Gastroesophageal sphincter (tissue), 4 donors: Measurements from ENCODE around the gene FEM1B. TPM values are rescaled to one million over a fixed set of nuclear protein-coding genes. Genes with fewer than 3 reads are reported as not detected.

Source experiments
- ATAC-seq: fragments of 150-250 bp; one replicate; pipeline ENCODE4 v1.9.1; 2016; ENCODE audit warnings: mild to moderate bottlenecking, moderate library complexity
- H3K27ac ChIP-seq, 4 donors: fragments of 200-600 bp; sonication (generic) in 3 of 4; 1 replicate in 3 of 4; 2 replicates in 1 of 4; pipeline ENCODE4 v1.5.1; 2016 to 2019
- H3K27me3 ChIP-seq: fragments of 200-600 bp; sonication (generic); one replicate; pipeline ENCODE4 v1.5.1; 2019
- H3K36me3 ChIP-seq, 2 donors: fragments of 200-600 bp; sonication (generic); one replicate each; pipeline ENCODE4 v1.5.1; 2019; ENCODE audit warnings: control low read depth in 1 of 2
- H3K4me1 ChIP-seq, 3 donors: fragments of 200-600 bp; sonication (generic); 1 replicate in 2 of 3; 2 replicates in 1 of 3; pipeline ENCODE4 v1.5.1; 2016 to 2019; ENCODE audit warnings: control low read depth in 2 of 3
- H3K4me3 ChIP-seq, 2 donors: fragments of 200-600 bp; sonication (generic); one replicate each; pipeline ENCODE4 v1.5.1; 2019; ENCODE audit warnings: mild to moderate bottlenecking in 1 of 2, moderate library complexity in 1 of 2
- H3K9me3 ChIP-seq, 3 donors: fragments of 200-600 bp; sonication (generic); one replicate each; pipeline ENCODE4 v1.5.1; 2017 to 2019; ENCODE audit warnings: control low read depth in 2 of 3
- EP300 ChIP-seq: sonication (generic); formaldehyde crosslinking; IDR thresholded peaks from one replicate; pipeline ENCODE4 v1.6.1; 2017; ENCODE audit warnings: antibody characterized with exemption, mild to moderate bottlenecking
- POLR2A ChIP-seq, 2 donors: fragments of 450-650 bp; IDR thresholded peaks; one replicate each; pipeline ENCODE4 v1.6.1; 2017; ENCODE audit warnings: antibody characterized with exemption in 2 of 2, mild to moderate bottlenecking in 2 of 2, moderate library complexity in 1 of 2
- POLR2AphosphoS5 ChIP-seq: sonication (generic); formaldehyde crosslinking; IDR thresholded peaks from one replicate; pipeline ENCODE4 v1.6.1; 2017; ENCODE audit warnings: antibody characterized with exemption
- WGBS, 2 donors: methylation state at CpG; one replicate each; pipeline ENCODE4 v1.1.5; 2018; ENCODE audit warnings: low coverage in 1 of 2; 5-methylcytosine and 5-hydroxymethylcytosine counted together
- total RNA-seq, 4 donors: library from RNA; depleted of rRNA; stranded (reverse); fragments of >200 nt; gene quantifications; one replicate each; pipeline ENCODE4 v1.1.0, GENCODE V29; 2016
- TF ChIP-seq, protein P1 (sequence below), 4 experiments: fragments of 200-600 bp in 2 of 4; fragments of 450-650 bp in 2 of 4; sonication (generic) in 1 of 4; IDR thresholded peaks; one replicate each; pipeline ENCODE4 v1.5.1; 2017 to 2019; ENCODE audit warnings: antibody characterized with exemption in 4 of 4, mild to moderate bottlenecking in 2 of 4, moderate library complexity in 2 of 4

The FEM1B gene
- total RNA-seq, 4 donors from 2014 or later: 64.8 to 71.7 (median 67.5) TPM

DNA sequence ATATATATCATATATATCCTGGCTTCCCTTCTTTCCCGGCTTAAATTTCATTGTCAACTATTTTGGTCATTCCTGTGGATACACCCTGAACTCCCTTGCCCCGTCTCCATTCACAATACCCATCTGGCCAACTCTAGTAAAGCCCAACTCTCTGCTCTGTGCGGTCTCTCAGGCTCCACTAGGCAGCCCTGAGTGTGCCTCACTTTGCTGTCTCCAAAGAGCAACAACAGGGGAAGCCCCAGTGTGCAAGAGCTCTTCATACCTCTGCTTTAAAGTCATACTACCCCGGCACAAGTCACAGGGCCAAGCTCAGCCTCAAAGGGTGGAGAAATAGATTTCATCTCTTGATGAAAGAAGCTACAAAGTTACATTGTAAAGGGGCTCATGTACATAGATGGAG is 18.9 kb upstream of the FEM1B start:
- ATAC-seq: peak; percentile 61
- WGBS, 2 donors: 52 to 60% methylated on average over 2 to 3 of the region's 4 CpGs

DNA sequence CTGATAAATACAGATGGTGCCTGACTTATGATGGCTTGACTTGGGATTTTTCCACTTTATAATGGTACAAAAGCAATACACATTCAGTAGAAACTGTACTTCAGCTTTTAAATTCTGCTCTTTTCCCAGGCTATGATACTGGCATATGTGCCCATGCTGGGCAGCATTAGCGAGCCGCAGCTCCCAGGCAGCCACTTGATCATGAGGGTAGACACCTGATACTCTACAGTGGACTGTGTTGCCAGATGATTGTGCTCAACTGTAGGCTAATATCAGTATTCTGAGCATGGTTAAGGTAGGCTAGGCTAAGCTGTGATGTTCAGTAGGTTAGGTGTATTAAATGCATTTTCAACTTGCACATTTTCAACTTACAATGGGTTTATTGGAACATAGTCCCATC is 17.7 kb upstream of the FEM1B start:
- no peaks in the 10 kb centered on the region for H3K27me3 ChIP-seq
- no peaks in the 10 kb centered on the region for H3K36me3 ChIP-seq
- TF ChIP-seq POLR2AphosphoS5: no peak
- TF ChIP-seq EP300: no peak
- TF ChIP-seq, protein P1, sequence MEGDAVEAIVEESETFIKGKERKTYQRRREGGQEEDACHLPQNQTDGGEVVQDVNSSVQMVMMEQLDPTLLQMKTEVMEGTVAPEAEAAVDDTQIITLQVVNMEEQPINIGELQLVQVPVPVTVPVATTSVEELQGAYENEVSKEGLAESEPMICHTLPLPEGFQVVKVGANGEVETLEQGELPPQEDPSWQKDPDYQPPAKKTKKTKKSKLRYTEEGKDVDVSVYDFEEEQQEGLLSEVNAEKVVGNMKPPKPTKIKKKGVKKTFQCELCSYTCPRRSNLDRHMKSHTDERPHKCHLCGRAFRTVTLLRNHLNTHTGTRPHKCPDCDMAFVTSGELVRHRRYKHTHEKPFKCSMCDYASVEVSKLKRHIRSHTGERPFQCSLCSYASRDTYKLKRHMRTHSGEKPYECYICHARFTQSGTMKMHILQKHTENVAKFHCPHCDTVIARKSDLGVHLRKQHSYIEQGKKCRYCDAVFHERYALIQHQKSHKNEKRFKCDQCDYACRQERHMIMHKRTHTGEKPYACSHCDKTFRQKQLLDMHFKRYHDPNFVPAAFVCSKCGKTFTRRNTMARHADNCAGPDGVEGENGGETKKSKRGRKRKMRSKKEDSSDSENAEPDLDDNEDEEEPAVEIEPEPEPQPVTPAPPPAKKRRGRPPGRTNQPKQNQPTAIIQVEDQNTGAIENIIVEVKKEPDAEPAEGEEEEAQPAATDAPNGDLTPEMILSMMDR (IDR thresholded peaks at IDR 0.05): no peak
- no peak for TF ChIP-seq POLR2A (IDR thresholded peaks at IDR 0.05)
- H3K9me3 ChIP-seq: no peaks in the 10 kb centered on the region
- ATAC-seq: no peak
- H3K4me1 ChIP-seq: peaks cover 0 to 18% (median 3%) of the 10 kb centered on the region in 3 donors
- no peak overlapping the region for H3K4me3 ChIP-seq
- H3K27ac ChIP-seq: no peak overlapping the region
- 80% methylated on average over 2 of the region's 2 CpGs for WGBS, 2 donors

More for the DNA sequence above, 18.9 kb upstream of the FEM1B start:
- peaks cover 0 to 18% (median 3%) of the 10 kb centered on the region in 3 donors for H3K4me1 ChIP-seq
- H3K4me3 ChIP-seq: no peak overlapping the region
- H3K9me3 ChIP-seq: no peaks in the 10 kb centered on the region
- H3K27me3 ChIP-seq: no peaks in the 10 kb centered on the region
- no peak for TF ChIP-seq POLR2A (IDR thresholded peaks at IDR 0.05)
- TF ChIP-seq EP300: no peak
- TF ChIP-seq, protein P1 (IDR thresholded peaks at IDR 0.05): no peak
- TF ChIP-seq POLR2AphosphoS5: no peak
- H3K36me3 ChIP-seq: no peaks in the 10 kb centered on the region
- H3K27ac ChIP-seq: peak overlapping the region in 1 of 4 donors; percentile 14

DNA sequence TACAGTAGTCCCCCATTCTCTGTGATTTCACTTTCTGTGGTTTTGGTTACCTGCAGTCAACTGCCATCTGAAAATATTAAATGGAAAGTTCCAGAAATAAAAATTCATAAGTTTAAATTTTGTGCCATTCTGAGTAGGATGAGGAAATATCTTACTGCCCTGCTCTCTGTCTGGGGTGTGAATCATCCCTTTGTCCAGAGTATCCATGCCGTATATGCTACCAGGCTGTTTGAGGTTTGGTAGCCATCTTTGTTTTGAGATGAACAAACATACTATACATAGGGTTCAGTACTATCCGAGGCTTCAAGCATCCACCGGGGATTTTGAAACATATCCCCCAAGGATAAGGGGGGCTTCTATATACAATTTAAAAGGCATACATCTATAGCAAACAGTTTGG is 16.3 kb upstream of the FEM1B start:
- 84 to 86% methylated on average over 2 to 3 of the region's 3 CpGs for WGBS, 2 donors
- no peak overlapping the region for H3K4me3 ChIP-seq
- no peak overlapping the region for H3K27ac ChIP-seq
- ATAC-seq: no peak
- TF ChIP-seq EP300 (no peak), POLR2AphosphoS5 (no peak), POLR2A (IDR thresholded peaks at IDR 0.05) (no peak)
- TF ChIP-seq, protein P1 (IDR thresholded peaks at IDR 0.05): no peak
- no peaks in the 10 kb centered on the region for H3K36me3 ChIP-seq
- peaks cover 0 to 11% (median 3%) of the 10 kb centered on the region in 3 donors for H3K4me1 ChIP-seq
- no peaks in the 10 kb centered on the region for H3K27me3 ChIP-seq
- no peaks in the 10 kb centered on the region for H3K9me3 ChIP-seq

DNA sequence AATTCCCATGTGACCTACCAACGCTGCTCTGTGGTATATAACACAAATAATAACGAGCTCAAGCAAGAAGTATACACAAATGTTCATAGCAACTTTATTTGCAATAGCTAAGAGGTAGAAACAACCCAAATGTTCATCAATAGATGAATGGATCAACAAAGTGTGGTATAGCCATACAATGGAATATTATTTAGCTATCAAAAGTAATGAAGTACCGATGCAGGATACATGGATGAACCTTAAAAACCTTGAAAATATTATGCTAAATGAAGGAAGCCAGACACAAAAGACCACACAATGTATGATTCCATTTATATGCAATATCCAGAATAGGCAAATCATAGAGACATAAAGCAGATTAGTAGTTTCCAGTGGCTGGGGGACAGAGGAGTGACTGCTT is 15.6 kb upstream of the FEM1B start:
- peaks cover 0 to 4% (median 3%) of the 10 kb centered on the region in 3 donors for H3K4me1 ChIP-seq
- ATAC-seq: no peak
- H3K27ac ChIP-seq: no peak overlapping the region
- TF ChIP-seq POLR2A (IDR thresholded peaks at IDR 0.05) (no peak), EP300 (no peak), POLR2AphosphoS5 (no peak)
- TF ChIP-seq, protein P1 (IDR thresholded peaks at IDR 0.05): no peak
- WGBS, 2 donors: 100% methylated on average over 3 of the region's 3 CpGs; no CpG with 5 or more reads in 1 of the 2 donors
- no peaks in the 10 kb centered on the region for H3K27me3 ChIP-seq
- no peaks in the 10 kb centered on the region for H3K9me3 ChIP-seq
- no peaks in the 10 kb centered on the region for H3K36me3 ChIP-seq
- no peak overlapping the region for H3K4me3 ChIP-seq

DNA sequence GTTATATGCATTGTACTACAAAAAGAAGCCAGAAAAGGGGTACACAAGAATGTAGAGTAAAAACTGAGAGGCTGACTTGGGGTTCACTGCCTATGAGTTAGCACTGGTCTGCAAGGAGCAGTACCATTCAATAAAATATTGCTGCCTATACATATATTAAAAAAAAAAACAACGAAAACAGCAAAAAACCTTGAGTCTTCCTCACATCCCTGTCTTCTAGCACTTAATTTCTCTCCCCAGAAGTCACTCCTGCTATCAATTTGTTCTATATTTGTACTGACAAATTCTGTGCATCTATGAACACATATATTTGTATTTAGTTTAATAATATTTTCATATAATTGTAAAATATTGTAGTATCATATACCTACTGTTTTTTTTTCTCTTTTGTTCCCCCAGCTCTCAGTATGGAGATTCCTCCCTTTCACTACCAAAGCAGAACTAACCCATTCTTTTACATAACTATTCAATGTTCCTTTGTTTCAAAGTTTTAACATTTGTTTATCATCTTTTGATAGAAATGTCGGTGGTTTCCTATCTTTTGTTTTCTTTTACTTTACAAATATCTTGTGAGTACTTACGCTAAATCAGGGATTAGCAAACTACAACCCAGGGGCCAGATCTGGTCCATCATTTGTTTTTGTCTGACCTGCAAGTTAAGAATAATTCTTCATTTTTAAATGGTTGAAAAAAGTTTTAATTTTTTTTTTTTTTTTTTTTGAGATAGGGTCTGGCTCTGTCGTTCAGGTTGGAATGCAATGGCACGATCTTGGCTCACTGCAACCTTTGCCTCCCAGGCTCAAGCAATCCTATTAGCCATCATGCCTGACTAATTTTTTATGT is 14.8 kb upstream of the FEM1B start:
- 54 to 55% methylated on average over 3 to 5 of the region's 5 CpGs for WGBS, 2 donors
- no peaks in the 10 kb centered on the region for H3K9me3 ChIP-seq
- H3K27ac ChIP-seq: no peak overlapping the region
- no peak overlapping the region for H3K4me3 ChIP-seq
- H3K4me1 ChIP-seq: no peaks in the 10 kb centered on the region
- H3K36me3 ChIP-seq: no peaks in the 10 kb centered on the region
- TF ChIP-seq EP300 (no peak), POLR2A (IDR thresholded peaks at IDR 0.05) (no peak), POLR2AphosphoS5 (no peak)
- TF ChIP-seq, protein P1 (IDR thresholded peaks at IDR 0.05): no peak
- no peak for ATAC-seq
- H3K27me3 ChIP-seq: no peaks in the 10 kb centered on the region
